ENCODE data around the gene MUC12. TPM values are rescaled to one million over a fixed set of nuclear protein-coding genes. Genes with fewer than 3 reads are reported as not detected.

Gene MUC12
- total RNA-seq, 4 donors from 2014 or later: 1.1 to 2.5 TPM; not detected in 2

DNA sequence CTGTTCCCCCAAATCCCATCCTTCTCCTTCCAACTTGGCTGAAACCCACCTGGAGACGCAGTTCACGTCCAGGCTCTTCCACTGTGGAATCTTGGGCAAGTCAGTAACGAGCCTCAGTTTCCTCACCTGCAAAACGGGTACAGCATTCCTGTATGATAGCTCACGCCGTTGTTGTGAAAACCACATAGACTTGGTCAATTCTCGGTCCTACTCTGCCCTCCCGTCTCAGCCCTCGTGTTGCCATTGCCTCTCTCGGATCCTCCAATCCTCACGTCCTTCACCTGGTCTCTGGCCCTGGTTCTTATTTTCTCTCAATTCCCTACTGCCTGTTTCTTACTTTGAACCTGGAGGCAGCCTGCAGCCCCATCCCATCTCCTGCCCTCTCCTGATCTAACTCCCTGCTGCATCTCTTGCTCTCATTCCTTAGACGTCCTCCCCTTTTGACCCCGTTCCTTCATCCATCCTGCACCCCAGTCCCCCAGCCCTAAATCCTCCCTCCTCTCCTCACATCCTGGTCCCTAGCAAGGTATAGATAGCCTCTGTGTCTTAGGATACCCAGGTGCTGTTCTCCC is 2.0 kb upstream of the MUC12 start:
- DNase-seq (ENCODE audit: extremely low spot score): no peak
- no peak for TF ChIP-seq POLR2AphosphoS5 (IDR thresholded peaks at IDR 0.05)
- TF ChIP-seq, protein P1, sequence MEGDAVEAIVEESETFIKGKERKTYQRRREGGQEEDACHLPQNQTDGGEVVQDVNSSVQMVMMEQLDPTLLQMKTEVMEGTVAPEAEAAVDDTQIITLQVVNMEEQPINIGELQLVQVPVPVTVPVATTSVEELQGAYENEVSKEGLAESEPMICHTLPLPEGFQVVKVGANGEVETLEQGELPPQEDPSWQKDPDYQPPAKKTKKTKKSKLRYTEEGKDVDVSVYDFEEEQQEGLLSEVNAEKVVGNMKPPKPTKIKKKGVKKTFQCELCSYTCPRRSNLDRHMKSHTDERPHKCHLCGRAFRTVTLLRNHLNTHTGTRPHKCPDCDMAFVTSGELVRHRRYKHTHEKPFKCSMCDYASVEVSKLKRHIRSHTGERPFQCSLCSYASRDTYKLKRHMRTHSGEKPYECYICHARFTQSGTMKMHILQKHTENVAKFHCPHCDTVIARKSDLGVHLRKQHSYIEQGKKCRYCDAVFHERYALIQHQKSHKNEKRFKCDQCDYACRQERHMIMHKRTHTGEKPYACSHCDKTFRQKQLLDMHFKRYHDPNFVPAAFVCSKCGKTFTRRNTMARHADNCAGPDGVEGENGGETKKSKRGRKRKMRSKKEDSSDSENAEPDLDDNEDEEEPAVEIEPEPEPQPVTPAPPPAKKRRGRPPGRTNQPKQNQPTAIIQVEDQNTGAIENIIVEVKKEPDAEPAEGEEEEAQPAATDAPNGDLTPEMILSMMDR (IDR thresholded peaks at IDR 0.05): no peak
- no peak for TF ChIP-seq POLR2A (IDR thresholded peaks at IDR 0.05; ENCODE audit: low read depth)
- no peak for TF ChIP-seq EP300 (IDR thresholded peaks at IDR 0.05)
- Histone ChIP-seq H3K36me3 (no peaks in the 10 kb centered on the region), H3K4me1 (peaks cover 12 to 18% (median 17%) of the 10 kb centered on the region in 4 donors), H3K4me3 (no peak overlapping the region), H3K27me3 (peaks cover 9 to 89% (median 43%) of the 10 kb centered on the region in 4 donors), H3K9me3 (no peaks in the 10 kb centered on the region), H3K27ac (replicated peaks in 1 of 4) (no peak overlapping the region)
- intact Hi-C loops (cut with DNase I): loop anchor here (5.0 kb wide), 1 partner anchor 90 kb away; no protein-coding TSS in a partner anchor
- 45% methylated on average over 13 of the region's 13 CpGs for WGBS

DNA sequence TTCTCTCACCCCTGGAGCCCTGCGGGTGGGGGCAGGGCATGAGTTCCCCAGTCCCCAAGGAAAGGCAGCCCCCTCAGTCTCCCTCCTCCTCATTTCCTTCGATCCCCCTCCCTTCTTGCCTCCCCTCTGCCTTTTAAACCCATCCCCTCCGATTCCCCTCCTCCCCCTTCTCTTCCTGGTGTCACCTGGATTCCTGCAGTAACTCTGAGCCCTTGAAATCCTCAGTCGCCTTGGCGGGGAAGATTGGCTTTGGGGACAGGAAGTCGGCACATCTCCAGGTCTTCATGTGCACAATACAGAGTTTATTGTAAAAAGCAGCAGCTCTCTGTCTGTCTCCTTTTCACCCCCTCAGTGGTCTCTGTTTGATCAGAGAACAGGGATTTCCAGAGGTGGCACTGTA is 1.3 kb upstream of the MUC12 start:
- DNase-seq (ENCODE audit: extremely low spot score): no peak
- no peak overlapping the region for H3K27ac ChIP-seq (replicated peaks in 1 of 4)
- WGBS: 8% methylated on average over 5 of the region's 6 CpGs
- TF ChIP-seq, protein P1 (IDR thresholded peaks at IDR 0.05): no peak
- no peak for TF ChIP-seq EP300 (IDR thresholded peaks at IDR 0.05)
- TF ChIP-seq POLR2A (IDR thresholded peaks at IDR 0.05; ENCODE audit: low read depth): no peak
- no peak for TF ChIP-seq POLR2AphosphoS5 (IDR thresholded peaks at IDR 0.05)
- no peaks in the 10 kb centered on the region for H3K9me3 ChIP-seq
- H3K36me3 ChIP-seq: no peaks in the 10 kb centered on the region
- no peak overlapping the region for H3K4me3 ChIP-seq
- intact Hi-C loops (cut with DNase I): loop anchor here (5.0 kb wide), 1 partner anchor 89 kb away; no protein-coding TSS in a partner anchor
- H3K4me1 ChIP-seq: peaks cover 12 to 18% (median 17%) of the 10 kb centered on the region in 4 donors
- H3K27me3 ChIP-seq: peaks cover 9 to 89% (median 43%) of the 10 kb centered on the region in 4 donors

DNA sequence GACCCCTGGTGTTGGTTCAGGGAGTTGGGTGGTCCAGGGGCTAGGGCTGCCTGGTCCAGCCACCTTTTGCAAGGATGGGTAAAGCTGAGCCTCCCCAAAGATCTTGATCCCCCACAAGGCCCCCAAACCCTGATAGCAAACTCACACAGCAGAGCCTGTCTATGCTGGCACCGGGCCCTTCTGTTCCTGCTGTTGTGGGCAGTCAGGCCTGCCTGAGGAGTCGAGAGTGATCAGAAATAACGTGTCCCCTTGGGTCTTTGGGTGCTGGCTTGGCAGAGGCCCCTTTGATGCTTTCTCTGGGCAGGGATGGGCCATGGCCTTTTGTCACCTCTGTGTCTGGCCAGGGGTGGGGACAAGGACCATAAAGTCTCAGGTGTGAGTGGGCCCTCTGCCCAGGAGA is 715 bp upstream of the MUC12 start:
- peaks cover 9 to 87% (median 42%) of the 10 kb centered on the region in 4 donors for H3K27me3 ChIP-seq
- no peak overlapping the region for H3K4me3 ChIP-seq
- WGBS: 38% methylated on average over 3 of the region's 3 CpGs
- DNase-seq (ENCODE audit: extremely low spot score): no peak
- TF ChIP-seq EP300 (IDR thresholded peaks at IDR 0.05) (no peak), POLR2A (IDR thresholded peaks at IDR 0.05; ENCODE audit: low read depth) (no peak), POLR2AphosphoS5 (IDR thresholded peaks at IDR 0.05) (no peak)
- TF ChIP-seq, protein P1 (IDR thresholded peaks at IDR 0.05): no peak
- no peaks in the 10 kb centered on the region for H3K36me3 ChIP-seq
- peaks cover 12 to 18% (median 17%) of the 10 kb centered on the region in 4 donors for H3K4me1 ChIP-seq
- intact Hi-C loops (cut with DNase I): loop anchor here (5.0 kb wide), 1 partner anchor 89 kb away; no protein-coding TSS in a partner anchor
- no peak overlapping the region for H3K27ac ChIP-seq (replicated peaks in 1 of 4)
- H3K9me3 ChIP-seq: peaks cover 0 to 2% (median 0%) of the 10 kb centered on the region in 4 donors

DNA sequence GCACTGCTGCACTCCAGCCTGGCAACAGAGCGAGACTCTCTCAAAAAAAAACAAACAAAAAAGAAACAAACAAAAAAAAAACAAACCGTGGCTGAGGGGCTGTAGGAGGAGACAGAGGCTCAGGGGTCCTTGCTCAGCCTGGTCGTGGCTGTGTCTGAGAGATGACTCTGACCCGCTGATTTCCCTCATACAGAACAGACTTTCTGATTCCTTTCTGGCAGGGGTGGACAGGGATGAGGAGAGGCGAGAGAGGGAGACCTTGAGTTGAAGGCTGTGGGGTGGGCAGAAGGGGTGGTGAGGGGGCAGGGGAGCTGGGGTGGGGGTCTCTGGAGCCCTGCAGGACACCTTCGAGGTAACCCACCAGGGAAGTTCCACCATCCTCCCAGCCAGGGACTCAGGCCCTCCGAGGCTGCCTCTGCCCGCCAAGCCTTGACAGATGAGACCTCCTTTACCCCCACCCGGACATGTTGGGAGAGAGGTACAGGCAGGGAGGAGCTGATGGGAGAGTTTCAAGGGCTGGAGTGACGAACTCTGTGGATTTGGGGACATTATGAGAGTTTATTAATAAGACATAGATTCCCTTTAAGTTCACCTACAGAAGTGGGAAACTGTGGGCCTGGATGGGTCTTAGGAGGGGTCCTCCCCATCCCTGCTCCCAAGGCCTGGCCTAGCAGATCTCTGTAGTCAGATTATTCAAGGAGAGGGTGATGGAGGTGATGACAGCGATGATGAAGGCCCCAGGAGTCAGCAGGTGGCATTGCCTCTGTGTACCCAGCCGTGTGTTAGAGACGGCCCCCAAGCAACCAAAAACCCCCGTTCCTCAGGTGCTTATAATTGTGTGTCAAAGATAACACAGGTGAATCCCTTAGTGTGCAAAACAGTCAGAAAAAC is 2.0 kb downstream of the MUC12 start:
- TF ChIP-seq POLR2AphosphoS5 (IDR thresholded peaks at IDR 0.05) (no peak), POLR2A (IDR thresholded peaks at IDR 0.05; ENCODE audit: low read depth) (no peak), EP300 (IDR thresholded peaks at IDR 0.05) (no peak)
- TF ChIP-seq, protein P1 (IDR thresholded peaks at IDR 0.05): no peak
- H3K36me3 ChIP-seq: no peaks in the 10 kb centered on the region
- H3K27me3 ChIP-seq: peaks cover 7 to 70% (median 15%) of the 10 kb centered on the region in 4 donors
- WGBS: 46% methylated on average over 14 of the region's 14 CpGs
- no peak for DNase-seq (ENCODE audit: extremely low spot score)
- peaks cover 0 to 9% (median 0%) of the 10 kb centered on the region in 4 donors for H3K9me3 ChIP-seq
- intact Hi-C loops (cut with DNase I): no loop called here
- H3K4me1 ChIP-seq: peaks cover 4 to 7% (median 5%) of the 10 kb centered on the region in 4 donors
- no peak overlapping the region for H3K27ac ChIP-seq (replicated peaks in 1 of 4)
- H3K4me3 ChIP-seq: no peak overlapping the region

Measured in esophagus muscularis mucosa (tissue), 4 donors.